NCI-H1105 treated with DMSO at 0.1 percent for 48 hours (cell line): ENCODE data around the gene SLC5A6.
"Not testable (repeated sequence)": the region's sequence is repeated elsewhere in the genome, so short reads cannot be mapped to it uniquely, and the experiment has no call there.

Source experiments
- DNase-seq: peaks from one replicate; lab custom pipeline; 2025; lab: John Stamatoyannopoulos, UW

SLC5A6 gene

GRCh38 chr2:27205206-27205605 is 6.9 kb downstream of the SLC5A6 start:
- no peak for DNase-seq

- DNase-seq: no peak
Measured at GRCh38 chr2:27204566-27204965, 7.5 kb downstream of the SLC5A6 start.

GRCh38 chr2:27203741-27204140 is 8.3 kb downstream of the SLC5A6 start:
- no peak for DNase-seq

DNA sequence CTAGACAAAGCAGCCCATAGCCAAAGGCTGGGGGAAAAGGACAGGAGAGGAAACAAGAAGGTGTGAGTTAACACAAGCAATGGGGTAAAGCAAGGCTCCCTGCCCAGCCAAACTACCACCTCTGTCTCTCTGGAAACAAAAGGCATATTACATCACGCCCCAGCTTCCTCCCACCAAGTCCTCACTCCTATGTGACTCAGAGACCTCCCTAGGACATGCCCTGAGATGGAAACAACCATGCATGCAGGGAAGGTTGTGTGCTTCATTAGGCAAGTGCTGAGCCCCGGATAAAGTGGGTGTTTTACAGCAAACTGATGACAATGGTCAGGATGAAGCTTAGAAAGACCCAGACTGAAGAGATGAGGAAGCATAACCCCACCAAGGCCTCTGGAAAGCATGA is 9.2 kb downstream of the SLC5A6 start:
- no peak for DNase-seq

GRCh38 chr2:27201675-27202074 is 10.4 kb downstream of the SLC5A6 start:
- DNase-seq: no peak

- no peak for DNase-seq
Measured at GRCh38 chr2:27199241-27199640, 12.8 kb downstream of the SLC5A6 start.

DNA sequence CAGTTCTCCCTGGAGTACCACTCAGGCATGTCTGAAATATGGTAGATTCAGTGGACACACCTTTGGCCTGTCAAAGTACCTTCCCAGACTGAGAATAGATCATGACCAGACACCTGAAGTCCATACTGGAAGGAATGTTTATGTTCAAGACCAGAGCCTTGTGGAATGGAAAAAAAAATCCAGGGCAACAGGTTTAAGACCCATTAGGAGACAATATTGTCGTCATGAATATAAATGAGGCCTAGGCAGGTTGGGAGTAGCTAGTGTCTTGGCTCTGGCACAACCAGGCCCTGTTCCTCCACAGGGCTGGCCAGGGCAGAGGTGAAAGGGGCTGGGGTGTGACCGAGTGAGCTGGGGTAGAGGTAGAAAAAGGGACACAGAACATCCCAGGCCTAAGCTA is 13.4 kb downstream of the SLC5A6 start:
- DNase-seq: no peak

- not testable (repeated sequence) for DNase-seq
Measured at GRCh38 chr2:27198068-27198467, 14.0 kb downstream of the SLC5A6 start.

GRCh38 chr2:27195799-27196198 is 16.3 kb downstream of the SLC5A6 start:
- DNase-seq: not testable (repeated sequence)

DNA sequence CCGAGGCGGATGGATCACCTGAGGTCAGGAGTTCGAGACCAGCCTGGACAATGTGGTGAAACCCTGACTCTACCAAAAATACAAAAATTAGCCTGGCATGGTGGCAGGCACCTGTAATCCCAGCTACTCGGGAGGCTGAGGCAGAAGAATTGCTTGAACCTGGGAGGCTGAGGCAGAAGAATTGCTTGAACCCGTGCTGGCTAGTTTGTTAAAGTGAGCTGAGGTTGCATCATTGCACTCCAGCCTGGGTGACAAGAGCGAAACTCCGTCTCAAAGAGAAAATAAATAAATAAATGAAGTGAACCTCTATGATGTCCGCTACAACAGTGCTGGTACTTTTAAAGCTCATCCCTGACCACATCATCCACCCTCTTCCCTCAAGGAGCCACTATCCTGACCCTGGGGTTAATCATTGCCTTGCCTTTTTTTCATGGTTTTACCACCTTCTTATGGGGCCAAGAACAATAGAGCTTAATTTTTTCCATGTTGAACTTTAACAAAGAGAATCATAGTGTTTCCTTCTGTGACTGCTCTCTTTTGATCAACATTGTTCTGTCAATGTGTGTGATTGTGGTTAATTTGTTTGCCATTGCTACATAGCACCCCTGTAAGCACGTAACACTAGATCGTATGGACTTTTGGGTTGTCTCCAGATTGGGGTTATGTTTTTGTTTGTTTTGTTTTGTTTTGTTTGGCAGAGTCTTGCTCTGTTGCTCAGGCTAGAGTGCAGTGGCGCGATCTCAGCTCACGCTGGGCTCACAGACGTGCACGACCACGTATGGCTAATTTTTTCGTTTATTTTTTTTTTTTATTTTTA is 17.3 kb downstream of the SLC5A6 start:
- DNase-seq: no peak

DNA sequence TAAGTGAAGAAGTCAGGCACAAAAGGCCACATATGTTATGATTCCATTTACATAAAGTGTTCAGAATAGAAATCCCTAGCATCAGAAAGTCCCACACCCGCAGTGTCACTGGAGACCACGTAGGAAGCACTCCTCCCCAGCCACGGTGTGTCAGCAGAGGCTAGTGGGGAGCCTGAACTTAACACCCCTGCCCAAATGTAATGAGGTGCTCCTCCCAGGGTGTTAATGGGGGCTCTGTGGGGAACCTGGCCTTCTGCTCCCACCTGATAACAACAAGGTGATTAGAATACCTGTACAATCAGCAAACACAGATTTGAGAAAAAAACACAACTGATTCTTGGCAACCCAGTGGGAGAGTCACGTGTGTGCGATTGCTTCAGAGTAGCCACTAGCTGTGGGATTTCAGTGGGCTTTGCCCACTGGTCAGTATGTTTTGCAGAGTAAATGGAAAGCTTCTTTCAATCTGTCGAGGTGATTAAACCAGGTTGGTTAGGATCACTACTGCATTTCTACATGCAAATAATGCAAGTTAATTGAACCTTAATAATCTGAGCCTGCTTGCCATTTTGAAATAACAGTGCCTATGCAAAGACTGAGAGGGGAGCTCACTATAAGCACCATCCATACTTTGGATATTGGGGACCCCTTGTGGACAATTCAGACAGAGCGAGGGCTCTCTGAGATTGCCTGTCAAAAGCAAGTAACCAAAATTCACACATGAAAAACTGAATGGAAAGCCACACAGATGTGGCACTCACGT is 20.8 kb downstream of the SLC5A6 start:
- peak; percentile 59 for DNase-seq

DNA sequence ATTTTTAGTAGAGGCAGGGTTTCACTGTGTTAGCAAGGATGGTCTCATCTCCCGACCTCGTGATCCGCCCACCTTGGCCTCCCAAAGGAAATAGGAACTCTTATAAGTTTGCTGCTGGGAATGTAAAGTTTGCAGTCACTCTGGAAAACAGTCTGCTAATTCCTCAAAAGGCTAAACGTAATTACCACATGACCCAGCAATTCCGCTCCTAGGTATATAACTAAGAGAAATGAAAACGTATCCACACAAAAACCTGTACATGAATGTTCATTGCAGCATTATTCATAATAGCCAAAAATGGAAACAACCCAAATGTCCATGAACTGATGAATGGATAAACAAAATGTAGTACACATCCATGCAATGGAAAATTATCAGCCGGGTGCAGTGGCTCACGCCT is 22.1 kb downstream of the SLC5A6 start:
- no peak for DNase-seq

DNA sequence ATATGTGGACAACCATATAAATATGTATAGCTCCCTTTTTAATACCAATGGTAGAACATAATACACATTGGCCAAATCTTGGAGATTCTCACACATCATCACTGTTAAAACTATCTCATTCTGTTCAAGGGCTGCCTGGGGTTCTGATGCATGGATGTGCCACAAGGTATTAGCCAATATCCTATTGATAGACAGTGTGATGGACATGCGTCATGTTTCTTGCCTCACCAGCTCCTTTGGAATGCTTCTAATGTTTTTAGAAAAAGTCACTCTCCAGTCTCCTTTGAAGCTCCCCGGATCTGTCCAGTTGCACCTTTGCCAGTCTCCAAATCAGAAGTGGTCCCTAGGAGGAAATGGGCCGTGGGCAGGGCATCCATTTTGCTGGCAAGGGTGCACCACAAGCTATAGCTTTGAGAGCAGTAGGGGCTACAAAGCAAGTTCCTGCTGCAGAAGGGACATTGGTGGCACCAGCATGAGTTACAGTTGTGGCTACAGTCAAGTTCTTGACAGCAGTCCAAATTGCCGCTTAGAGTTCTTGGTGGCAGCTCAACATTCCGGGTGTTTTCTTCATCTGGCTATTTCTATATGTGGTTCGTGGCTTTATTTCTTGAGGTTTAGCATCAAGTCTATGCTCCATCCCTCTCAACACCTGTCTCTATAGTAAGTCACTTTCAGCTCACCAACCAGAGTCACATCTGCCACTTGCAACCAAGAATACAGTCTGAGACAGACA is 25.3 kb downstream of the SLC5A6 start:
- DNase-seq: no peak

DNA sequence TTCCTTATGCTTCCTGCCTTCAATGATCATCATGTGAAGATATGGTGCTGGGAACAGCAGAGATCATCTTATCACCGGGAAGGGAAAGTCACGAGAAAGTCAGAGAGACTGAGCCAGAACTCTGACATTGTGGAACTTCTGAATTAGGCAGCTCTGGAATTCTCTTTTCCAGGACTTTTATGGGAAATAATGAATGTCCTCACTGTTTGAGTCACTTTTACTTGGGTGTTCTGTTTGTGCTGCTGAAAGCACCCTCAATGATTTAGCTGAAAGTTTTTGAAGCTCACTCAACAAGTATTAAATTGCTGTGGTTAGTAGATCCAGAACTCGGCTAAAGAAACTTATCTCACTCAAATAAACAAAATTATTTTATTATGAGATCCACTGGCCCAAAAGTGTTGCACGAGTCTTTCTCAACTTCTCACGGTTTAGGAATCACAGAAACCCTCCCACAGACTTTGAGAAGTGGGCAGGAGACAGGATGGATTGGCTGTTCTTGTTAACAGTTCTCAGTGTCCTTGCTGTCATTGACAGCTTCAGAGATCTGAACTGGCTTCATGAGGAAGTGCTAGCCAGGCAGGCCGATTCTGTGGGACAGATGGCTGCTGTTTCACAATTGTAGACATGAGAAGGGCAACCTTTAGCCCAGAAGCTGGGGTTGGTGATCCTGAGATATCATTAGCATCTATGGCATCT is 26.6 kb downstream of the SLC5A6 start:
- DNase-seq: no peak

- DNase-seq: no peak
Measured at GRCh38 chr2:27184115-27184514, 28.0 kb downstream of the SLC5A6 start.

DNA sequence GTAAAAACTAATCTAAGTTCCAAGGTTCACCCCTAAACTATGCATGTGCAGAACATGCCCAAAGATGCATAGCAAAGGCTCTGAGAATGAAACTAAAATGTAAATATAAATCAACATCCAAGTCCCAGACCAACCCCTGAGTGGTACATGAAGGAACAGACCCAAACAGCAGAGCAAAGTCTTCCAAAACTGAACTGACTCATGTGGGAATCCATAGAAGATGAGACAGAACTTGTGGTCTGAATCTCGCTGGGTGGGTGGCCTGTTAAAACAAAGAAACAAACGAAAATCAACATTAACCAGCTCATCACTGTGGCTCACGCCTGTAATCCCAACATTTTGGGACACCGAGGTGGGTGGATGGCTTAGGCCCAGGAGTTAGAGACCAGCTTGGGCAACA is 29.7 kb downstream of the SLC5A6 start:
- no peak for DNase-seq

- no peak for DNase-seq
Measured at GRCh38 chr2:27179344-27180000, 32.6 kb downstream of the SLC5A6 start.

- DNase-seq: no peak
Measured at GRCh38 chr2:27178469-27178868, 33.6 kb downstream of the SLC5A6 start.

- no peak for DNase-seq
Measured at GRCh38 chr2:27177441-27178351, 34.4 kb downstream of the SLC5A6 start.

DNA sequence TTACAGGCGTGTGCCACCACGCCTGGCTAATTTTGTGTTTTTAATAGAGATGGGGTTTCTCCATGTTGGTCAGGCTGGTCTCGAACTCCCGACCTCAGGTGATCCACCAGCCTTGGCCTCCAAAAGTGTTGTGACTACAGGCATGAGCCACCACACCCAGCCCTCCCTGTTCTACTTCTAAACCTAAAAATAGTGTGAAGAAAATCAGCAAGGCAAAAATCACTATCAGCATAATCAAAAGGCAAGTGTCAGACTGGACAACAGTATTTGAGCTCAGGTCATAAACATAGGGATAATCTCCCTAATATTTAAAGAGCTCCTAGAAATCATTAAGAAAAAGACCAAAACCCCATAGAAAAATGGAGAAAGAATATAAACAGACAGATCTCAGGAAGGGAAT is 36.3 kb downstream of the SLC5A6 start:
- not testable (repeated sequence) for DNase-seq
